ENCODE data around the gene R3HCC1L.
"Not testable (repeated sequence)": the region's sequence is repeated elsewhere in the genome, so short reads cannot be mapped to it uniquely, and the experiment has no call there.

DNA sequence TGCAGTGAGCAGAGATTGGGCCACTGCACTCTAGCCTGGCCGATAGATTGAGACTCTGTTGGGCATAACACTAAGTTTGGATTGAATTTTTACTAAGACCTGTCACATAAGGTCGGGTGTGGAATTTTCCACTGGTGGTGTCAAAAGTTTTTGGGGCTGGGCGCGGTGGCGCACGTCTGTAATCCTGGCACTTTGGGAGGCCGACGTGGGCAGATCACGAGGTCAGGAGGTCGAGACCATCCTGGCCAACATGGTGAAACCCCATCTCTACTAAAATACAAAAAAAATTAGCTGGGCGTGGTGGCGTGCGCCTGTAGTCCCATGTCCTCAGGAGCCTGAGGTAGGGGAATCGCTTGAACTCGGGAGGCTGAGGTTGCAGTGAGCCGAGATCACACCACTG is 2.3 kb downstream of the R3HCC1L start:
- TF ChIP-seq, protein P1, sequence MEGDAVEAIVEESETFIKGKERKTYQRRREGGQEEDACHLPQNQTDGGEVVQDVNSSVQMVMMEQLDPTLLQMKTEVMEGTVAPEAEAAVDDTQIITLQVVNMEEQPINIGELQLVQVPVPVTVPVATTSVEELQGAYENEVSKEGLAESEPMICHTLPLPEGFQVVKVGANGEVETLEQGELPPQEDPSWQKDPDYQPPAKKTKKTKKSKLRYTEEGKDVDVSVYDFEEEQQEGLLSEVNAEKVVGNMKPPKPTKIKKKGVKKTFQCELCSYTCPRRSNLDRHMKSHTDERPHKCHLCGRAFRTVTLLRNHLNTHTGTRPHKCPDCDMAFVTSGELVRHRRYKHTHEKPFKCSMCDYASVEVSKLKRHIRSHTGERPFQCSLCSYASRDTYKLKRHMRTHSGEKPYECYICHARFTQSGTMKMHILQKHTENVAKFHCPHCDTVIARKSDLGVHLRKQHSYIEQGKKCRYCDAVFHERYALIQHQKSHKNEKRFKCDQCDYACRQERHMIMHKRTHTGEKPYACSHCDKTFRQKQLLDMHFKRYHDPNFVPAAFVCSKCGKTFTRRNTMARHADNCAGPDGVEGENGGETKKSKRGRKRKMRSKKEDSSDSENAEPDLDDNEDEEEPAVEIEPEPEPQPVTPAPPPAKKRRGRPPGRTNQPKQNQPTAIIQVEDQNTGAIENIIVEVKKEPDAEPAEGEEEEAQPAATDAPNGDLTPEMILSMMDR (IDR thresholded peaks at IDR 0.05), result not testable (repeated sequence)
- TF ChIP-seq POLR2A (IDR thresholded peaks at IDR 0.05), result not testable (repeated sequence)

Data from body of pancreas (tissue), 4 donors.